Measurements from ENCODE around the gene SOBP. TPM values are rescaled to one million over a fixed set of nuclear protein-coding genes. Genes with fewer than 3 reads are reported as not detected.

SOBP gene
- total and polyA plus RNA-seq, 2 donors (not counting 3 experiments of a cell fraction or from before 2014, with no cell fraction given): 0.35 to 6.6 TPM

GRCh38 chr6:107668743-107669474, 179.0 kb downstream of the SOBP start:
- H3K9ac ChIP-seq (replicated peaks; ENCODE audit: extremely low read depth, insufficient read depth, low read length): no peak overlapping the region
- no peaks in the 10 kb centered on the region for H3K9me1 ChIP-seq (replicated peaks; ENCODE audit: control insufficient read depth, extremely low read depth, insufficient read depth, low read length)
- no peak overlapping the region for H3K27ac ChIP-seq (ENCODE audit: insufficient read depth, low read depth, low read length)
- no peaks in the 10 kb centered on the region for H3K27me3 ChIP-seq (ENCODE audit: control insufficient read depth in 2 of 2, insufficient read depth in 2 of 2, low read length in 2 of 2)
- no peak for DNase-seq (ENCODE audit: low read depth, low spot score)
- FAIRE-seq: no peak
- dilution Hi-C loops (cut with MboI; ENCODE audit: extremely low pct_ligation_motif_present, low sequenced_read_pairs): no loop called here
- no peaks in the 10 kb centered on the region for H4K20me1 ChIP-seq (replicated peaks; ENCODE audit: control insufficient read depth, extremely low read depth, insufficient read depth, low read length)
- no TSS peak for BruUV-seq (replicated peaks)
- ChIA-PET POLR2A (no interaction called here), CTCF (interaction anchor here (0.8 to 1.8 kb wide), 2 partner anchors 10 to 490 kb away, joined by 3 to 7 read pairs; no protein-coding TSS in a partner anchor)
- no peak overlapping the region for H3K4me2 ChIP-seq (ENCODE audit: insufficient read depth, low read length)
- no peak overlapping the region for H2AFZ ChIP-seq (ENCODE audit: low read depth, low read length)
- no peak overlapping the region for H3K4me3 ChIP-seq (replicated peaks in 1 of 3; ENCODE audit: insufficient read depth in 1 of 3, low read depth in 1 of 3, low read length in 3 of 3)
- H3K79me2 ChIP-seq (ENCODE audit: control insufficient read depth, insufficient read depth, low read length): no peaks in the 10 kb centered on the region
- TF ChIP-seq FOS (IDR thresholded peaks at IDR 0.05; ENCODE audit: borderline replicate concordance, insufficient read depth, low read length) (no peak), MAX (IDR thresholded peaks at IDR 0.05; ENCODE audit: insufficient read depth, insufficient read length) (no peak), GATA2 (IDR thresholded peaks at IDR 0.05; ENCODE audit: insufficient read depth, insufficient read length, low read depth, low read length) (no peak), MYC (IDR thresholded peaks at IDR 0.05; ENCODE audit: low read depth, low read length) (no peak), POLR2A (IDR thresholded peaks at IDR 0.05; ENCODE audit: low read depth, low read length) (no peak), EZH2 (IDR thresholded peaks at IDR 0.05; ENCODE audit: borderline replicate concordance, low read depth, low read length, severe bottlenecking) (no peak), POLR2AphosphoS5 (IDR thresholded peaks at IDR 0.05; ENCODE audit: insufficient read depth, low read depth, low read length) (no peak), JUN (IDR thresholded peaks at IDR 0.05; ENCODE audit: borderline replicate concordance, insufficient read depth, insufficient read length, low read depth) (no peak), CTCF (IDR thresholded peaks at IDR 0.05; ENCODE audit: extremely low read depth in 1 of 2, insufficient read depth in 1 of 2, low read depth in 1 of 2, low read length in 2 of 2) (no peak)
- no peaks in the 10 kb centered on the region for H3K9me3 ChIP-seq (replicated peaks; ENCODE audit: control insufficient read depth, insufficient read depth, low read length)
- peaks cover 24% of the 10 kb centered on the region for H3K4me1 ChIP-seq (ENCODE audit: control insufficient read depth, extremely low read depth, insufficient read depth, low read length)
- H3K36me3 ChIP-seq (ENCODE audit: control insufficient read depth in 2 of 2, extremely low read depth in 1 of 2, insufficient read depth in 2 of 2, low read length in 2 of 2): no peaks in the 10 kb centered on the region
- intact Hi-C loops (cut with micrococcal nuclease): loop anchor here (5.0 kb wide), 1 partner anchor 67 kb away; no protein-coding TSS in a partner anchor
